H1 (cell line): ENCODE measurements around the gene GABPB1. TPM values are rescaled to one million over a fixed set of nuclear protein-coding genes. Genes with fewer than 3 reads are reported as not detected.

Experiments
- polyA plus RNA-seq, 7 experiments: library from polyadenylated mRNA; depleted of rRNA in 3 of 7; stranded (reverse) in 5 of 7; unstranded in 2 of 7; fragments of >200 nt in 5 of 7; fragments of 200-250 nt in 2 of 7; gene quantifications; 1 replicate in 5 of 7; 2 replicates in 1 of 7; 4 replicates in 1 of 7; pipeline versions ENCODE4 v1.2.1 to v1.2.3, GENCODE V29; 2011 to 2013; ENCODE audit warnings: missing spikeins in 2 of 7, mixed read lengths in 2 of 7
- total RNA-seq: library from RNA; stranded (reverse); fragmentation: NEBNext Ultra II Directional; extraction: Animal tissue kit (Norgen Biotek cat#: 25700); gene quantifications from 2 replicates; pipeline ENCODE4 v1.2.1, GENCODE V29; 2021
- TF ChIP-seq, protein P1 (sequence below): IDR thresholded peaks from 2 replicates; pipeline ENCODE4 v1.6.1; 2011; ENCODE audit warnings: low read depth, mild to moderate bottlenecking, low read length; ENCODE audit not compliant: insufficient read depth
- TF ChIP-seq, protein P2 (sequence below): IDR thresholded peaks from 2 replicates; pipeline ENCODE4 v1.6.1; 2012; ENCODE audit warnings: inconsistent platforms

Gene GABPB1
- total and polyA plus RNA-seq, 2 of the 8 experiments (the other 6 are each of a cell fraction or from before 2014, with no cell fraction given): 24.5 to 32.3 TPM

DNA sequence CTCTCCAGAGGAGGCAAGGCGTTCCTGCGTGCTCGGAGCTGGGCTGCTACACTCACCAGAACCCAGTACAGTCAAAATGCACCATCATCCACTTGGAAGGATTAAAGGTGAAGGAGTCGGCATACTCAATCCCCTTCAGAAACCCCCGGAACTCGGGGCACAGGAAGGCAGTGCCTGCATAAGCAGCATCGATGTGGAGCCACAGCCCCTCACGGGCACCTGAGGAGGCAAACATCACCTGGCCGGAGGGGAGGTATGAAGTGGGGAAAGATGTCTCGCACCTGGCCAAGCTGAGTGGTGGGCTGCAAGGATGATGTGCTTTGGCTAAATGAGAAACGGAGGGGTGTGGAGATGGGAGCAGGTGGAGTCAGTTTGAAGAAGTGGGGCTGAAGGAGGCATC, 102.4 kb downstream of the GABPB1 start (continued):
- TF ChIP-seq, protein P1, sequence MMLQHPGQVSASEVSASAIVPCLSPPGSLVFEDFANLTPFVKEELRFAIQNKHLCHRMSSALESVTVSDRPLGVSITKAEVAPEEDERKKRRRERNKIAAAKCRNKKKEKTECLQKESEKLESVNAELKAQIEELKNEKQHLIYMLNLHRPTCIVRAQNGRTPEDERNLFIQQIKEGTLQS: no peak
- TF ChIP-seq, protein P2, sequence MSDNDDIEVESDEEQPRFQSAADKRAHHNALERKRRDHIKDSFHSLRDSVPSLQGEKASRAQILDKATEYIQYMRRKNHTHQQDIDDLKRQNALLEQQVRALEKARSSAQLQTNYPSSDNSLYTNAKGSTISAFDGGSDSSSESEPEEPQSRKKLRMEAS: no peak
- TF ChIP-seq, all 59 proteins: peak for 0
